NT2/D1 (cell line): ENCODE data around the gene CNTN3.

Experiments
- YY1 ChIP-seq: IDR thresholded peaks from 2 replicates; pipeline ENCODE4 v1.6.1; 2011; ENCODE audit not compliant: insufficient read length, insufficient read depth
- ZNF274 ChIP-seq: IDR thresholded peaks from 2 replicates; pipeline ENCODE4 v1.6.1; 2011; ENCODE audit warnings: mild to moderate bottlenecking, low read depth, low read length

GRCh38 chr3:74648107-74648506, 33.6 kb upstream of the CNTN3 start:
- no peak for TF ChIP-seq YY1
- no peak for TF ChIP-seq ZNF274
